NCI-H2196 (cell line): ENCODE data around the gene NABP1.

Source experiments
- DNase-seq: peaks from one replicate; lab custom pipeline; 2025; ENCODE audit not compliant: unreplicated experiment; lab: John Stamatoyannopoulos, UW

The NABP1 gene

DNA sequence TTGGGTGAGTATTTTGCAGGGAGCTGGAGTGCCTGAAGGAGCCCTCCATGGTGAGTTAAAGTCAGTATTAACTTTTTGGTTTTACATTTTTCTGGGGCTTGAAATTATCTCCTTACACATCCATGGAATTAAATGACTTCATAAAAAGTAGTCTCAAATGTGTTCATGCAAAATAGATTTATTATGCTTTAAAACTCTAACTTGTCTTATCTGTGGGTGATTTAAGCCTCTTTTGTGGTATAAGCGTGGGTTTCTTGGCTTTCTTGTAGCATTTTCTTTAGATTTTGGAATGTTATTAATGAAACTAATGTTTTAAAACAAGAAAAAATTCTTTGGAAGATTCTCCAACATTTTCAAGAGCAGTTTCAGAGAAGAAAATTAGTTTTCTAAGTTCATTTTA, 27.8 kb downstream of the NABP1 start:
- no peak for DNase-seq

DNA sequence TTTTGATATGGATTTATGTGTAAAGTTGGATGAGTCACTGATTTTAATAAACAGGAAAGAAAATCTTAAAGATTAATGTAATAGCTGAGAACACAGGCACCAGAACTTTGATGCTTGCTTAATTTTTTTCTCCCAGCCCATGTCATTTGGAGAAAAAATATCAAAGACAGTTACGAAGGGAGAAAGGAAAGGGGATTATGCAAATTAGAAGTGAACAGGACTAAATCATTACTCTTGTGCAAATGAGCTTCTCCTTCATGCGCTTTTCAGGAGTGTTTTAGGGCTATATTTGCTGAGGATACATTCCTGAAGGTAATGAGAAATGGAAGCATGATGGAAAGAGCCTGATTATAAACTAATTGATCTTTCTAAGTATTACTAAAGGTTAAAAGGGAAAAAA, 28.9 kb downstream of the NABP1 start:
- DNase-seq: no peak

DNA sequence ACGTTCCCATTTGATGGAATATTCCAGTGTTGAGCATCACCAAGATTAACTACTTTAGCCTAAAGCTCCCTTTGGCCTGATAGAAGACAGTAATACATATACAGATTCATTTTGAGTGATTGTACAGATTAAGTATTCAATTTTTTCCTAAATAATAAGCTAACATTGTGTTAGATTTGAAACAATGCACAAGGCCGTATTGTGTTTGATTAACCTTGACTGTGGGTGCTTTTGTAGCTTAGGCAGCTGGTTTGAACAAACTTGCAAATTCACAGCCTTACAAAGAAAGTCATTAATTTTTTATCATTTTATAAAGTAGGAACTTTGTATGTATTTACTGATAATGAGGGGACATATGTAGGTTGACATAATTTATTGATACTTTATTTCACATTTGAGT, 29.6 kb downstream of the NABP1 start:
- DNase-seq: no peak

DNA sequence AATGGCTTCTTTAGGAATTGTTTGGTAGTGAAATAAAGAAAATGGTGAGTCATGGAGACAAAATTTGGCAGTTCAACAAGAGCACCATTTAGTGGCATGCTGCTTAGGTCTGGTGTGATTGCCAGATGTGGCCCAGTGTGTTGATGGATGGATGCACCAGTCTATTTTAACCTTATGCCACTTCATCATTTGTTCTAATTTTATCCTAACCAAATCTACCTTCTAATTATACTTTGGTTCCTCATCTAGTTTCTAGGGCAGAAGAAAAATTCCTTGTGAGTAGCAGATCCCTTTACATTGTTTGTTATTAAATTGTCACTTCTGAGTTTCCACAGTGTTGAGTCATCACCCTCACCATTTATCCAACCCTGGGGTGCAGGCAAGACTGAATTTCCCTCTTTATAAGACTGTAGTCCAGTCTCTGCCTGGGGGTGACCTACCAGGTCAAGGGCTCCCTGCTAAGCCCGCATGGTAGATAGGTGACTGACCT, 32.5 kb downstream of the NABP1 start:
- DNase-seq: no peak

DNA sequence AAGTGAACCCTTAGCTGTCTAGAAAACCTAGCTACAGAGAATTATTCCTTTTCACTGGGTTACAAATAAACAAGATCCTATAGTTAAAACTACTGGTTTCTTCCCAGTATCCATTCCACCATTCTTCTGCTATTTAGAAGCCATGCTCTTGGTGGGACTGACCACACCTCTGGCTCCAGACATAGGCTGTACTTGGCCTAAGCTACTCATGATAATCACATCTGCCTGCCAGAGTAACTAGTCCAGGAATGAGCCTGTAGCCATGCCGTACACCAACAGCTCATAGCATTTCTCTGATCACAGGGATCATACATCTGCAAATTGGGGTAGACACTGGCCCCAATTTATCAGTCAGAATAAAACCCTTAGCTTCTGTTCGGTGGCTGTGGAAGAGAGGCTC, 33.7 kb downstream of the NABP1 start:
- no peak for DNase-seq

DNA sequence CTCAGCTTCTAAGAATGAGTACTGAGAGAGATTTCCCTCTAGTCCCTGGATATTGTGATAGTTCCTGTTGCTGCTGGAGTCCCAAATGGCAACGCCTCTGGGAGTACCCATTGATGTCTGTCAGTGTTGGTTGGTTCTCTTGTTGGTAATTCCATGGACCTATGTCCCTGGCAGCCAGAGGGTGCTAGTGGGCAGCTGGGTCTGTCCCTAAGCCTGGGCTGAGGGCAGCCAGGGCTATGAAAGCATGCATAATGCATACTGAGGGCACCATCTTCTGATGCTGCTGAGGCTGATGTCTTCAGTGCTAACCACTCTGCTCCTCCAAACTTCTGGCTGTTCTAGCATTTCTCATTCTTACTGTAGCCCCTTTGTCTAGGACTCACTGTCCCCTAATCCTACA, 35.9 kb downstream of the NABP1 start:
- DNase-seq: no peak

DNA sequence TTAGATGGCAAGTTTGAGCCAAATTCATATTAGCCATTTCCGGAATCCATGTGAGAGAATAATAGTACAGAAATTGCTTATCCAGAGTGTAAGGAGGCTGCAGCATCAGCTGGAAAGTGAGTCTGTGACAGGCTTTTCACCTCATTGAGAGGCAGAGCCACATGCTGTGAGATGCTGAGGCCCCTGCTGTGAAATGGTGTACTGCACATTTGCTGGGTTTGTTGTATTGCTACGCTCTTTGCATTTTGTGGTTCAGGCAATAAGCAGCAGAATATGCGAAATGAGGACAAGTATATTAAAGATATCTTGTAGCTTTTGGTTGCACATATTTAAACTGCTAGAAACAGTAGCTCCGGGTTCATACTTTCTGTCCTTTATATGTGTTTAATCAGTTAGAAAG, 37.0 kb downstream of the NABP1 start:
- no peak for DNase-seq

DNA sequence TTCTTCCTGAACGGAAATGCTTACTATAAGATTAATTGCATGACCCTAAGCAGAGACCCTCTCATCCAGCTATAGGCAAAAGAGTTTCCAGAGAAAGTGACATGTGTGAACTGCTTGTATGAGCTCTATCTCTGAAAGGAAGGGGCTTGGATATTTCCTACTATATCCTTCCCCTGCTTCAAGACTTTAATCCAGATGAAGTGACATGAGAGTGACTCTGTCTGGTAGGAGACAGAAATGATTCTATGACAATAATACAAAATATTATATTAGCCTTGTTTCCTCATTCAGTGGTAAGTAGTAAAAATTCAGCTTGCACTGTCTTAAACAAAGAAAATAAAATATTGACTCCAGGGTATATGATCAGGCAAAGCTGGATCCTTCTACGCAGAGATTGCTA, 37.5 kb downstream of the NABP1 start:
- no peak for DNase-seq

DNA sequence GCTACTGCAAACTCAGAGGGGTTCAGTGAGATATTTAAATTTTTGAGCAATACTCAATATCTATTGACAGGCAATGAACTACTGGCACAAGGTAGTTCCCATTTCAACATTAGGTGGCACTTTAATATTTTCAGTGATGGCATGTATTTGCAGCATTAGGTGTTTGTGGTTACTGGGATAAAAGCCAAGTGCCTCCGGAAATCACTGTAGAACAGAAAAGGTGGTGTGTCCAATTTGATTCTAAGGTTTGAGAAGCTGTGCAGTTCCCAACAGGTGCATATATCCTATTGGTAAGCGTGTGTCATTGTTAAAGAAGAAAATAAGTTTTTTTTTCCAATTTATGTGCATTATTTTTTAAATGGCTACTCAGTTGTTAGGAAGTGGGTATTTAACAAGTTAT, 41.3 kb downstream of the NABP1 start:
- no peak for DNase-seq

DNA sequence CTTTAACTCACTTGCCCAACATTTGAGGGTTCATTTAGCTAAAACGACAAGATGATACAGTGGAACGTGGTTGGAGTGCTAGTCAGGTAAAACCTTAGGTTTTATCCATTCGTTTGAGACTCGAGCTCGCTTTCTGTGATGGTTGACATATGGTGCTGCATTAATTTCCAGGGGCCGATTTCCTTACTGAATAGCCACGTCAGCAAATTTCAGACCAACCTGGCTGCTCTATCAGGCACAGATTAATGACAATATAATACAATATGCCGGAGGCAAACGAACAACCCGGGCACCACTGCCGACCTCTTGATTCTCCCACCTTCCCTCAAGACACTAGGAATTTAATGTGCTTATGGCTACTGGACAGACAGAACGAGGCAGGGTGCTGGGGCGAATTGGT, 42.0 kb downstream of the NABP1 start:
- no peak for DNase-seq

DNA sequence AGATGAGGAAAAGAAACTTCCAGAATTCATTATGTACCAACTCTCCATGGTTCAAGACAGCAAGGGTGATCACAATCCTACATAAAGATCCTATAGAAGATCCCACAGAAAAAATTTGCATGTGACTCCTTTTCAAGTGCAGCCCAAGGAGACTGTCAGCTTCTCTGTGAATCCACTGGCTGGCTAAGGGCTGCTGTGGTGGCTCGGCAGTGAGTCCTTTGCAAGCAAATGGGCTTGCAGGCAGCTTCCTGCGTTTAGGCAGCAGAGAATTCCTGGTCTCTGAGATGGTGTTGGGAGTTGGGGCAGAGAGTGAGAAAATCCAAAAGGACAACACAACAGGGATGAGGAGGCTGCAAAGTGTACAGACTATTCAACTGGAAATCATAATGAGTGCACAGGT, 43.4 kb downstream of the NABP1 start:
- DNase-seq: no peak

DNA sequence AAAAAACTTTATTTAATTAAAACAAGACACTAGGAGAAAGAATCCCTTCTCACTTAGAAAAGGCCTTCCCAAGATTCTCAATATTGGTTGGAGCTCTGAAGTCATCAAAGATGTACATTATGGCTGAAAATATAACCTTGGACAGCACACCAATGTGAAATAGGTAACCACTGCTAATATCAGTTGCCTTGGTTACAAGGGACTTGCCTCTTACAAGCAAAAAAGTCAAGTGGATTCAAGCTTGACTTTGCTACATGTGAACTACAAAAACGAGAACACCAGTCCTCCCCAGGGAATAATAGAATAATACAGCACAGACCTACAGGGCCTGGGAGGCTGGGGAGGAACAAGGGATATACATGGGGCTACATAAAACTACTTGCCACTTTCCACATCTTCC, 46.1 kb downstream of the NABP1 start:
- DNase-seq: no peak

DNA sequence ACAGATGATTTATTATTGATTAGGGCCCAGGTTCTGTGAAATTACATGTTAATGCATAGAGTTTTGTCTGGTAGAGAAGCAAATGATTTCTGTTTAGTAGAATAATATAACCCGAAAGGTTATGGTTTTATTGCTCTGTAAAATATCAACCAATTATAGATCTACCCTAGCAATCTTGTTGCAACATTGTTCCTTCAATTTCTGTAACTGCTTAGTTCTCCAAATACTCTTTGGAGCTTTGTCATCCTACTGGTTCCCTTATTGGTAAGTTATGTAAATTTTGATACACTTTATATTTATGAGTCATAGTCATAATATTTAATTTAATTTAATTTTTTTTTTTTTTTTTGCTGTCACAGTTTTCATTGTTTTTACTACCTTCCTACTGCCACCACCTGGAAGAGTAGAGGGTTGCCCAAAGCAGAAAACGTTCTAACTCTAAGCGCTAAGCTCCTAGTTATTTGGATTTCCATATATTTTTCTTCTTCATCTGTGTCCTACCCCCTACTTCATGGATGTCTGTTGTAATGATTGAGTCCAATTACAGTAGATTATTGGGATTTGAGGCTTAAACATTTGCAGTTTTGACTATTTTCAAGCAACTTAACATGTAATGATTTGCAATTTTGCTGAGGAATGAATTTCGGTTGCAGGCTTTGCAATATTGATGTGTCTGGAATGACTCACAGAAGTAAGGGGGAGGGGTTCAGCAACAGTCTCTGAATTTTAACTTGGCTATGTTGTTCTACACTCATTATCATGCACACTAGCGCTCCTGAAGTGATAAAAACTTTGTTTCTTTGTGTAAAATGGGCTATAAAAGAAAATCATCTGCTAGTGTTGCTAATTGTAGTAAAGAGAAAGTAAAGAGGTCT, 51.1 kb downstream of the NABP1 start:
- no peak for DNase-seq

DNA sequence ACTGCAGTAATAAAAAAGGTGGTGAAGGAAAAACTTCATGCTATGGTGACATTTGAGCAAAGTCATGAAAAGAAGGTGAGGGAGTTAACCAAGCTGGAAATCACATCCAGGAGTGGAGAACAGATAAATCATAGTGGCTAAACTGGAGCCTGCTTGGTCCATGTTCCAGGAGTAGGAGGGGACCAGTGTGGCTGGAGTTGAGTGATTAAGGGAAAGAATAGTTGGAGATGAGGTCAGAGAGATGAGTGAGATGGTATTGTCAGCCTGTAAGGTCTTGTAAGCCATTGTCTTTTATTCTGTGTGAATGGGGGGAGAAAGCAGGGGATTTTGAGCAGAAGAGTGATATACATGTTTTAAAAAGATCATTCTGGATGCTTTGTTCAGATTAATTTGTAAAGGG, 52.3 kb downstream of the NABP1 start:
- DNase-seq: no peak
